OCI-LY1 (cell line): Measurements from ENCODE around the gene GMPS.

Experiments used
- H2AFZ ChIP-seq: fragments of 200-600 bp; sonication (generic), shearing (Covaris generic); 2 replicates; pipeline ENCODE4 v1.6.0; 2014; ENCODE audit warnings: antibody characterized with exemption, mild to moderate bottlenecking, low read length
- H3F3A ChIP-seq: fragments of 200-600 bp; sonication (generic), shearing (Covaris generic); 2 replicates; pipeline ENCODE4 v1.6.0; 2014; ENCODE audit warnings: mild to moderate bottlenecking, antibody characterized with exemption, low read length, moderate library complexity; ENCODE audit not compliant: insufficient read depth
- H3K27ac ChIP-seq: fragments of 200-600 bp; sonication (generic); 2 replicates; pipeline ENCODE4 v1.5.1; 2014; ENCODE audit warnings: low read length, mixed run types, mild to moderate bottlenecking, low read depth; ENCODE audit not compliant: poor library complexity, severe bottlenecking
- H3K27me3 ChIP-seq: fragments of 200-600 bp; sonication (generic); 2 replicates; pipeline ENCODE4 v1.6.0; 2014; ENCODE audit warnings: antibody characterized with exemption, mild to moderate bottlenecking, low read length, moderate library complexity; ENCODE audit not compliant: insufficient read depth
- H3K36me3 ChIP-seq: fragments of 200-600 bp; sonication (generic); 2 replicates; pipeline ENCODE4 v1.6.1; 2014; ENCODE audit warnings: mild to moderate bottlenecking, antibody characterized with exemption, low read length, moderate library complexity, mixed read lengths; ENCODE audit not compliant: insufficient read depth
- H3K4me1 ChIP-seq: fragments of 200-600 bp; sonication (generic); 2 replicates; pipeline ENCODE4 v1.5.1; 2014; ENCODE audit warnings: mild to moderate bottlenecking, low read length, moderate library complexity; ENCODE audit not compliant: insufficient read depth, severe bottlenecking
- H3K4me2 ChIP-seq: fragments of 200-600 bp; sonication (generic), shearing (Covaris generic); 2 replicates; pipeline ENCODE4 v1.6.1; 2014; ENCODE audit warnings: low read length
- H3K4me3 ChIP-seq: fragments of 200-600 bp; sonication (generic); 2 replicates; pipeline ENCODE4 v1.5.1; 2014; ENCODE audit warnings: low read length, low read depth, mild to moderate bottlenecking, mixed read lengths; ENCODE audit not compliant: poor library complexity, severe bottlenecking
- H3K79me2 ChIP-seq: fragments of 200-600 bp; shearing (Covaris generic); 2 replicates; pipeline ENCODE4 v1.6.1; 2016; ENCODE audit warnings: mixed run types, low read length, mixed read lengths; ENCODE audit not compliant: insufficient read depth
- H3K9ac ChIP-seq: fragments of 200-600 bp; sonication (generic), shearing (Covaris generic); 2 replicates; pipeline ENCODE4 v1.6.1; 2014; ENCODE audit warnings: mild to moderate bottlenecking, low read length, mixed read lengths
- H3K9me2 ChIP-seq: fragments of 200-600 bp; sonication (generic), shearing (Covaris generic); 2 replicates; pipeline ENCODE4 v1.6.1; 2014; ENCODE audit warnings: low read depth, mild to moderate bottlenecking, low read length, mixed read lengths
- H3K9me3 ChIP-seq: fragments of 200-600 bp; shearing (Covaris generic); 2 replicates; pipeline ENCODE4 v1.6.1; 2014; ENCODE audit warnings: low read length, mixed read lengths
- H4K20me1 ChIP-seq: fragments of 200-600 bp; sonication (generic), shearing (Covaris generic); 2 replicates; pipeline ENCODE4 v1.6.0; 2016; ENCODE audit warnings: mild to moderate bottlenecking, low read length; ENCODE audit not compliant: insufficient read depth
- CTCF ChIP-seq: fragments of 200-600 bp; sonication (generic), shearing (Covaris generic); IDR thresholded peaks from 2 replicates; pipeline ENCODE4 v1.5.1; 2017; ENCODE audit warnings: mild to moderate bottlenecking, antibody characterized with exemption, low read length, moderate library complexity, mixed read lengths
- EZH2 ChIP-seq: fragments of 200-600 bp; sonication (generic), shearing (Covaris generic); IDR thresholded peaks from 2 replicates; pipeline ENCODE4 v1.8.0; 2017; ENCODE audit warnings: borderline replicate concordance, mixed run types, mild to moderate bottlenecking, antibody characterized with exemption, low read length, moderate library complexity, mixed read lengths

Gene GMPS

DNA sequence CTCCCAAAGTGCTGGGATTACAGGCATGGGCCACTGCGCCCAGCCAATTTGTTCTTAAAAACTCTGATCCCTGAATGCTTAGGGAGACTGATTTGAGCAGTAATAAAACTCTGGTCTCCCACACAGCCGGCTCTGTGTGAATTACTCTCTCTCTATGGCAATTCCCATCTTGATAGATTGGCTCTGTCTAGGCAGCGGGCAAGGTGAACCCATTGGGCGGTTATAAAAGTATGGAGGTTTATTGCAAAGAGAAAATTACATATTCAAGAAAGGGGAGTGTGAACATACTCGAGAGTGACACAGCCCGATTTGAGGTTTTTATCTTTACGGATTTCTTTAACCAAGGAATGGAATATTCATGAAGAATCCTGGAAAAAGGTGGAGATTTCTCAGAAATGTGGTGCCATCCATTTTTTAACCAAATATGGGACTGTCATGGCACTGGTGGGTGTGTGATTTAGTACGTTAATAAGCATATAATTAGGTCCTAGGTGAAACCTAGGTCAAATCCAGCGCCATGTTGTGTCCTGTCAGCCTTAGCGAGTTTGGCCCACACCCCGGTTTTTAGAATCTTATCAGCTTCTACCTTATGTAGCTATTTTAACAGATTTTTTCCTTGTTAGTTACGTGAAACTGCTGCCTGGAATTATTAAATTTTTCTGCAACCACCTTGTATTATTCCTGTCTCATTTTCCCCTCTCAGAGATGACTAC, 7.2 kb upstream of the GMPS start:
- no peaks in the 10 kb centered on the region for H3K79me2 ChIP-seq
- no peak for TF ChIP-seq CTCF
- no peak for TF ChIP-seq EZH2
- no peak overlapping the region for H3K27ac ChIP-seq
- no peak overlapping the region for H3K4me2 ChIP-seq
- peak overlapping the region; percentile 25; the same call in 1 of the 2 replicates for H2AFZ ChIP-seq
- H3K9me2 ChIP-seq = no peaks in the 10 kb centered on the region
- H3K9me3 ChIP-seq = 0 out of 2 replicates have a peak, but pooled peaks cover 4% of the 10 kb centered on the region
- H3K9ac ChIP-seq = no peak overlapping the region
- no peaks in the 10 kb centered on the region for H3F3A ChIP-seq
- no peak overlapping the region for H3K4me3 ChIP-seq
- H3K4me1 ChIP-seq = peaks cover 19% of the 10 kb centered on the region
- H4K20me1 ChIP-seq = no peaks in the 10 kb centered on the region
- no peaks in the 10 kb centered on the region for H3K27me3 ChIP-seq
- H3K36me3 ChIP-seq = no peaks in the 10 kb centered on the region

DNA sequence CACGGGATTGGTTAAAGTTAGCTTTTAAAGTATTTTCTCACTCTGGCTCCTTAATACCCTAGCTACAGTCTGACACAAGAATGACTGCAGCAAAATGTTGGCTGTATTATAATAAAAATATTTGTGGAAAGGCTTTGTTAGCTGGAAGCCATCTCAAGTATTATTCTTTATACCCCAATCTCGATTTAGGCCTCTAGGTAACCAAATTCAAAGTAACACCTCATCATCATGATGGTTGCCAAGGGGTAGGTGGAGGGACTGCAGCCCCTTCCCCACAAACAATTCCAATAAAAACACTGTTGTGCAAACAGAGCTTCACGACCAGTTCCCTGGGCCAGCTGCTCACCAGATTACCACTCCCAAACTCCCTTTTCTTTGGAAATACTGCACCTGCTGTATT, 759 bp upstream of the GMPS start:
- Histone ChIP-seq H3K27me3 (no peaks in the 10 kb centered on the region), H3K4me3 (peak overlapping the region; percentile 96)

GRCh38 chr3:155870945-155871745, 695 bp downstream of the GMPS start:
- H3F3A ChIP-seq = no peaks in the 10 kb centered on the region
- H3K36me3 ChIP-seq = peaks cover 3% of the 10 kb centered on the region; the same call in 1 of the 2 replicates
- H4K20me1 ChIP-seq = no peaks in the 10 kb centered on the region; the same call in 1 of the 2 replicates
- H3K9ac ChIP-seq = peak overlapping the region; percentile 99
- no peak overlapping the region for H2AFZ ChIP-seq
- no peaks in the 10 kb centered on the region for H3K27me3 ChIP-seq
- H3K4me3 ChIP-seq = peak overlapping the region; percentile 96
- peaks cover 55% of the 10 kb centered on the region for H3K79me2 ChIP-seq
- no peak for TF ChIP-seq CTCF
- no peak for TF ChIP-seq EZH2
- no peaks in the 10 kb centered on the region for H3K9me2 ChIP-seq
- H3K9me3 ChIP-seq = no peaks in the 10 kb centered on the region
- H3K4me1 ChIP-seq = peaks cover 39% of the 10 kb centered on the region
- H3K4me2 ChIP-seq = peak overlapping the region; percentile 97
- peak overlapping the region; percentile 70 for H3K27ac ChIP-seq

More for the DNA sequence above, 759 bp upstream of the GMPS start:
- H3K9ac ChIP-seq = peak overlapping the region; percentile 60
- TF ChIP-seq EZH2 (no peak), CTCF (peak; percentile 7; the same call in 1 of the 2 replicates)
- no peaks in the 10 kb centered on the region for H3F3A ChIP-seq
- peaks cover 40% of the 10 kb centered on the region for H3K79me2 ChIP-seq
- peak overlapping the region; percentile 3; the same call in 1 of the 2 replicates for H2AFZ ChIP-seq
- no peaks in the 10 kb centered on the region for H3K9me2 ChIP-seq
- H3K4me1 ChIP-seq = peaks cover 26% of the 10 kb centered on the region
- no peaks in the 10 kb centered on the region; the same call in 1 of the 2 replicates for H4K20me1 ChIP-seq
- H3K27ac ChIP-seq = peak overlapping the region; percentile 11
- peak overlapping the region; percentile 67 for H3K4me2 ChIP-seq
- peaks cover 3% of the 10 kb centered on the region; the same call in 1 of the 2 replicates for H3K36me3 ChIP-seq
- no peaks in the 10 kb centered on the region for H3K9me3 ChIP-seq
